HEK293 (cell line): ENCODE measurements around the gene RNF113B.

Experiments
- GLI2 ChIP-seq: fragments of 450-650 bp; formaldehyde crosslinking; IDR thresholded peaks from 2 replicates; pipeline ENCODE4; 2017; ENCODE audit warnings: missing biosample characterization, missing genetic modification characterization, low read depth, borderline replicate concordance
- GLIS2 ChIP-seq: fragments of 450-650 bp; formaldehyde crosslinking; IDR thresholded peaks from 2 replicates; pipeline ENCODE4 v1.5.1; 2016; ENCODE audit warnings: missing biosample characterization, missing genetic modification characterization
- HOXA7 ChIP-seq: sonication (generic); formaldehyde crosslinking; IDR thresholded peaks from 2 replicates; pipeline ENCODE4 v1.8.1; 2022; ENCODE audit warnings: missing genetic modification reagents, borderline replicate concordance
- IKZF3 ChIP-seq: fragments of 450-650 bp; IDR thresholded peaks from 2 replicates; pipeline ENCODE4 v1.5.0; 2018; ENCODE audit warnings: missing biosample characterization, mild to moderate bottlenecking, missing genetic modification characterization, moderate library complexity
- MYNN ChIP-seq: fragments of 450-650 bp; formaldehyde crosslinking; IDR thresholded peaks from 2 replicates; pipeline ENCODE4 v1.5.1; 2016; ENCODE audit warnings: missing biosample characterization, missing genetic modification characterization, borderline replicate concordance
- REPIN1 ChIP-seq: fragments of 450-650 bp; formaldehyde crosslinking; IDR thresholded peaks from 2 replicates; pipeline ENCODE4 v1.5.1; 2017; ENCODE audit warnings: missing biosample characterization, missing genetic modification characterization, low read depth
- SCRT1 ChIP-seq: fragments of 450-650 bp; formaldehyde crosslinking; IDR thresholded peaks from 2 replicates; pipeline ENCODE4 v1.5.1; 2016; ENCODE audit warnings: missing biosample characterization, missing genetic modification characterization, borderline replicate concordance
- ZBTB48 ChIP-seq: fragments of 450-650 bp; formaldehyde crosslinking; IDR thresholded peaks from 2 replicates; pipeline ENCODE4 v1.5.1; 2016; ENCODE audit warnings: missing biosample characterization, missing genetic modification characterization
- ZBTB8A ChIP-seq: fragments of 450-650 bp; formaldehyde crosslinking; IDR thresholded peaks from 2 replicates; pipeline ENCODE4 v1.5.1; 2016; ENCODE audit warnings: missing biosample characterization, missing genetic modification characterization
- ZEB2 ChIP-seq: fragments of 450-650 bp; formaldehyde crosslinking; IDR thresholded peaks from 2 replicates; pipeline ENCODE4 v1.5.1; 2016; ENCODE audit warnings: missing biosample characterization, missing genetic modification characterization
- ZNF16 ChIP-seq: fragments of 450-650 bp; formaldehyde crosslinking; IDR thresholded peaks from 2 replicates; pipeline ENCODE4 v1.5.1; 2016; ENCODE audit warnings: low read depth, missing biosample characterization, missing genetic modification characterization
- ZNF2 ChIP-seq: fragments of 450-650 bp; formaldehyde crosslinking; IDR thresholded peaks from 2 replicates; pipeline ENCODE4 v1.5.1; 2016; ENCODE audit warnings: missing biosample characterization, missing genetic modification characterization
- ZNF223 ChIP-seq: fragments of 450-650 bp; formaldehyde crosslinking; IDR thresholded peaks from 2 replicates; pipeline ENCODE4 v1.5.1; 2016; ENCODE audit warnings: missing biosample characterization, missing genetic modification characterization
- ZNF354C ChIP-seq: fragments of 450-650 bp; formaldehyde crosslinking; IDR thresholded peaks from 2 replicates; pipeline ENCODE4 v1.5.1; 2016; ENCODE audit warnings: missing biosample characterization, missing genetic modification characterization, low read depth, borderline replicate concordance
- ZNF501 ChIP-seq: fragments of 450-650 bp; formaldehyde crosslinking; IDR thresholded peaks from 2 replicates; pipeline ENCODE4 v1.5.1; 2016; ENCODE audit warnings: missing biosample characterization, missing genetic modification characterization
- ZNF514 ChIP-seq: fragments of 450-650 bp; formaldehyde crosslinking; IDR thresholded peaks from 2 replicates; pipeline ENCODE4 v1.5.1; 2016; ENCODE audit warnings: missing biosample characterization, missing genetic modification characterization
- ZNF530 ChIP-seq: fragments of 450-650 bp; formaldehyde crosslinking; IDR thresholded peaks from 2 replicates; pipeline ENCODE4 v1.5.1; 2016; ENCODE audit warnings: low read depth, missing biosample characterization, missing genetic modification characterization
- ZNF555 ChIP-seq: fragments of 450-650 bp; formaldehyde crosslinking; conservative IDR thresholded peaks from 2 replicates; pipeline ENCODE4 v1.5.1; 2017; ENCODE audit warnings: missing biosample characterization, mild to moderate bottlenecking, missing genetic modification characterization, inconsistent platforms
- ZNF561 ChIP-seq: fragments of 450-650 bp; IDR thresholded peaks from 2 replicates; pipeline ENCODE4 v1.5.1; 2018; ENCODE audit warnings: missing biosample characterization, missing genetic modification characterization, borderline replicate concordance
- ZNF660 ChIP-seq: fragments of 450-650 bp; IDR thresholded peaks from 2 replicates; pipeline ENCODE4 v1.5.1; 2018; ENCODE audit warnings: missing biosample characterization, mild to moderate bottlenecking, missing genetic modification characterization
- ZNF837 ChIP-seq: fragments of 450-650 bp; formaldehyde crosslinking; IDR thresholded peaks from 2 replicates; pipeline ENCODE4 v1.5.1; 2016; ENCODE audit warnings: missing biosample characterization, missing genetic modification characterization
- ZSCAN23 ChIP-seq: fragments of 450-650 bp; formaldehyde crosslinking; IDR thresholded peaks from 2 replicates; pipeline ENCODE4 v1.5.1; 2016; ENCODE audit warnings: missing biosample characterization, missing genetic modification characterization
- TF ChIP-seq, protein P1 (sequence below): fragments of 450-650 bp; formaldehyde crosslinking; IDR thresholded peaks from 2 replicates; pipeline ENCODE4 v1.5.1; 2016; ENCODE audit warnings: missing biosample characterization, missing genetic modification characterization
- TF ChIP-seq, protein P2 (sequence below): fragments of 450-650 bp; IDR thresholded peaks from 2 replicates; pipeline ENCODE4 v1.5.1; 2018; ENCODE audit warnings: missing biosample characterization, missing genetic modification characterization
- TF ChIP-seq, protein P3 (sequence below): fragments of 450-650 bp; formaldehyde crosslinking; optimal IDR thresholded peaks from 2 replicates; pipeline ENCODE3; 2016; ENCODE audit warnings: missing biosample characterization, mild to moderate bottlenecking, missing genetic modification characterization
- TF ChIP-seq, protein P4 (sequence below): fragments of 450-650 bp; formaldehyde crosslinking; IDR thresholded peaks from 2 replicates; pipeline ENCODE4 v1.5.1; 2017; ENCODE audit warnings: missing biosample characterization, mild to moderate bottlenecking, missing genetic modification characterization, moderate library complexity
- TF ChIP-seq, protein P5 (sequence below): fragments of 450-650 bp; formaldehyde crosslinking; IDR thresholded peaks from 2 replicates; pipeline ENCODE4 v1.5.1; 2016; ENCODE audit warnings: missing biosample characterization, missing genetic modification characterization
- TF ChIP-seq, protein P6 (sequence below): fragments of 450-650 bp; formaldehyde crosslinking; IDR thresholded peaks from 2 replicates; pipeline ENCODE4 v1.5.1; 2016; ENCODE audit warnings: missing biosample characterization, missing genetic modification characterization

RNF113B gene

DNA sequence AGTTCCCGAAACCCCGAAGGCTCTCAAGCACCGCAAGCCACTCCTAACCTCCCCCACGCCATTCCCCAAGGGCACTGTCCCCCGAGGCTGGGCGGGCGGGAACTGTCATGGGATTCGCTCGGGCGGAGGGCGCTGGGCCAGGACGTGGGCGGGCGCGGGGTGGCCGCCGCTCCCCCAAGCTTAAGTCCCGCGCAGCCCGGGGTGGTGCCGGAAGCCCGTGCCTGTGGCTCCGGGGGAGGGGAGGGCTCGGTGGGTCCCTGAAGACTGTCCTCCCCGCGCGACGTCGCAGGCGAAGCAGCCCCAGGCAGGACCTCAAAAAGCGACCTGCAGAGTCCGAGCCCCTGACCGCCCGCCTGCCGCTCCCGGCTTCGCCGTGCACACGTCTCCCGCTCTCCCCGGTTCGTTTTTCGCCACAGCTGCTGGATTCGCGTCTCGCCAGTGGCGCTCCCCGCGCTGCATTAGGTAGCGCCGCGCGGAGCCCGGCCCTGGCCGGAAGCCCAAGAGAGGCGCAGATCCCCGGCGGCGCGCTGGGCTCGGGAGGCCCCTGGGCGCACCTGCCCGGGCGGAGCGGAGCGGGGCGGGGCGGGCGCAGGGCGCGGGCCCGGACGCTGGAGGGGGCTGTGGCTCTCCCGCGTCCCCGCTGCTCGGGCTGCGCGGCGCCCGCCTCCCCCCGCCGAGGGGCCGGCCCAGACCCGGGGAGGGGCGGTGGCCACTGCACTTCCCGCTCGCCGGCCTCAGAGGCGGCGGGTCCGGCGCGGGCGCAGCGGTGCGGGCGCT is 34.5 kb downstream of the RNF113B start, which contains the start of gene FARP1 (continued):
- TF ChIP-seq, protein P1, sequence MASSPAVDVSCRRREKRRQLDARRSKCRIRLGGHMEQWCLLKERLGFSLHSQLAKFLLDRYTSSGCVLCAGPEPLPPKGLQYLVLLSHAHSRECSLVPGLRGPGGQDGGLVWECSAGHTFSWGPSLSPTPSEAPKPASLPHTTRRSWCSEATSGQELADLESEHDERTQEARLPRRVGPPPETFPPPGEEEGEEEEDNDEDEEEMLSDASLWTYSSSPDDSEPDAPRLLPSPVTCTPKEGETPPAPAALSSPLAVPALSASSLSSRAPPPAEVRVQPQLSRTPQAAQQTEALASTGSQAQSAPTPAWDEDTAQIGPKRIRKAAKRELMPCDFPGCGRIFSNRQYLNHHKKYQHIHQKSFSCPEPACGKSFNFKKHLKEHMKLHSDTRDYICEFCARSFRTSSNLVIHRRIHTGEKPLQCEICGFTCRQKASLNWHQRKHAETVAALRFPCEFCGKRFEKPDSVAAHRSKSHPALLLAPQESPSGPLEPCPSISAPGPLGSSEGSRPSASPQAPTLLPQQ (tag by site-specific recombination), result no peak
- TF ChIP-seq ZBTB8A (tag by site-specific recombination) (peak; percentile 96), GLI2 (tag by site-specific recombination) (no peak), ZBTB48 (tag by site-specific recombination) (peak; percentile 50; the same call in 1 of the 2 replicates), HOXA7 (CRISPR knock-in tag) (no peak), ZNF2 (tag by site-specific recombination) (0 out of 2 replicates have a peak, but pooled peaks have one; percentile 46), REPIN1 (no peak), ZEB2 (tag by site-specific recombination) (peak; percentile 77), ZNF501 (no peak), ZNF660 (tag by site-specific recombination) (peak; percentile 64; the same call in 1 of the 2 replicates), ZNF16 (tag by site-specific recombination) (no peak), ZNF555 (tag by site-specific recombination) (no peak), ZNF837 (no peak), ZSCAN23 (tag by site-specific recombination) (no peak), ZNF354C (no peak), GLIS2 (peak; percentile 61), ZNF561 (peak; percentile 78; the same call in 1 of the 2 replicates), SCRT1 (tag by site-specific recombination) (no peak), MYNN (no peak), ZNF530 (tag by site-specific recombination) (no peak), ZNF223 (no peak), ZNF514 (no peak), IKZF3 (no peak)
- TF ChIP-seq, protein P2, sequence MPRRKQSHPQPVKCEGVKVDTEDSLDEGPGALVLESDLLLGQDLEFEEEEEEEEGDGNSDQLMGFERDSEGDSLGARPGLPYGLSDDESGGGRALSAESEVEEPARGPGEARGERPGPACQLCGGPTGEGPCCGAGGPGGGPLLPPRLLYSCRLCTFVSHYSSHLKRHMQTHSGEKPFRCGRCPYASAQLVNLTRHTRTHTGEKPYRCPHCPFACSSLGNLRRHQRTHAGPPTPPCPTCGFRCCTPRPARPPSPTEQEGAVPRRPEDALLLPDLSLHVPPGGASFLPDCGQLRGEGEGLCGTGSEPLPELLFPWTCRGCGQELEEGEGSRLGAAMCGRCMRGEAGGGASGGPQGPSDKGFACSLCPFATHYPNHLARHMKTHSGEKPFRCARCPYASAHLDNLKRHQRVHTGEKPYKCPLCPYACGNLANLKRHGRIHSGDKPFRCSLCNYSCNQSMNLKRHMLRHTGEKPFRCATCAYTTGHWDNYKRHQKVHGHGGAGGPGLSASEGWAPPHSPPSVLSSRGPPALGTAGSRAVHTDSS (tag by site-specific recombination), result no peak
- TF ChIP-seq, protein P3, sequence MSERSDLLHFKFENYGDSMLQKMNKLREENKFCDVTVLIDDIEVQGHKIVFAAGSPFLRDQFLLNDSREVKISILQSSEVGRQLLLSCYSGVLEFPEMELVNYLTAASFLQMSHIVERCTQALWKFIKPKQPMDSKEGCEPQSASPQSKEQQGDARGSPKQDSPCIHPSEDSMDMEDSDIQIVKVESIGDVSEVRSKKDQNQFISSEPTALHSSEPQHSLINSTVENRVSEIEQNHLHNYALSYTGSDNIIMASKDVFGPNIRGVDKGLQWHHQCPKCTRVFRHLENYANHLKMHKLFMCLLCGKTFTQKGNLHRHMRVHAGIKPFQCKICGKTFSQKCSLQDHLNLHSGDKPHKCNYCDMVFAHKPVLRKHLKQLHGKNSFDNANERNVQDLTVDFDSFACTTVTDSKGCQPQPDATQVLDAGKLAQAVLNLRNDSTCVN (tag by site-specific recombination), result peak; percentile 73
- TF ChIP-seq, protein P4, sequence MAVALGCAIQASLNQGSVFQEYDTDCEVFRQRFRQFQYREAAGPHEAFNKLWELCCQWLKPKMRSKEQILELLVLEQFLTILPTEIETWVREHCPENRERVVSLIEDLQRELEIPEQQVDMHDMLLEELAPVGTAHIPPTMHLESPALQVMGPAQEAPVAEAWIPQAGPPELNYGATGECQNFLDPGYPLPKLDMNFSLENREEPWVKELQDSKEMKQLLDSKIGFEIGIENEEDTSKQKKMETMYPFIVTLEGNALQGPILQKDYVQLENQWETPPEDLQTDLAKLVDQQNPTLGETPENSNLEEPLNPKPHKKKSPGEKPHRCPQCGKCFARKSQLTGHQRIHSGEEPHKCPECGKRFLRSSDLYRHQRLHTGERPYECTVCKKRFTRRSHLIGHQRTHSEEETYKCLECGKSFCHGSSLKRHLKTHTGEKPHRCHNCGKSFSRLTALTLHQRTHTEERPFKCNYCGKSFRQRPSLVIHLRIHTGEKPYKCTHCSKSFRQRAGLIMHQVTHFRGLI (tag by site-specific recombination), result no peak
- TF ChIP-seq, protein P5, sequence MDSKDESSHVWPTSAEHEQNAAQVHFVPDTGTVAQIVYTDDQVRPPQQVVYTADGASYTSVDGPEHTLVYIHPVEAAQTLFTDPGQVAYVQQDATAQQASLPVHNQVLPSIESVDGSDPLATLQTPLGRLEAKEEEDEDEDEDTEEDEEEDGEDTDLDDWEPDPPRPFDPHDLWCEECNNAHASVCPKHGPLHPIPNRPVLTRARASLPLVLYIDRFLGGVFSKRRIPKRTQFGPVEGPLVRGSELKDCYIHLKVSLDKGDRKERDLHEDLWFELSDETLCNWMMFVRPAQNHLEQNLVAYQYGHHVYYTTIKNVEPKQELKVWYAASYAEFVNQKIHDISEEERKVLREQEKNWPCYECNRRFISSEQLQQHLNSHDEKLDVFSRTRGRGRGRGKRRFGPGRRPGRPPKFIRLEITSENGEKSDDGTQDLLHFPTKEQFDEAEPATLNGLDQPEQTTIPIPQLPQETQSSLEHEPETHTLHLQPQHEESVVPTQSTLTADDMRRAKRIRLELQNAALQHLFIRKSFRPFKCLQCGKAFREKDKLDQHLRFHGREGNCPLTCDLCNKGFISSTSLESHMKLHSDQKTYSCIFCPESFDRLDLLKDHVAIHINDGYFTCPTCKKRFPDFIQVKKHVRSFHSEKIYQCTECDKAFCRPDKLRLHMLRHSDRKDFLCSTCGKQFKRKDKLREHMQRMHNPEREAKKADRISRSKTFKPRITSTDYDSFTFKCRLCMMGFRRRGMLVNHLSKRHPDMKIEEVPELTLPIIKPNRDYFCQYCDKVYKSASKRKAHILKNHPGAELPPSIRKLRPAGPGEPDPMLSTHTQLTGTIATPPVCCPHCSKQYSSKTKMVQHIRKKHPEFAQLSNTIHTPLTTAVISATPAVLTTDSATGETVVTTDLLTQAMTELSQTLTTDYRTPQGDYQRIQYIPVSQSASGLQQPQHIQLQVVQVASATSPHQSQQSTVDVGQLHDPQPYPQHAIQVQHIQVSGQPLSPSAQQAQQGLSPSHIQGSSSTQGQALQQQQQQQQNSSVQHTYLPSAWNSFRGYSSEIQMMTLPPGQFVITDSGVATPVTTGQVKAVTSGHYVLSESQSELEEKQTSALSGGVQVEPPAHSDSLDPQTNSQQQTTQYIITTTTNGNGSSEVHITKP (tag by site-specific recombination), result peak; percentile 12; the same call in 1 of the 2 replicates
- TF ChIP-seq, protein P6, sequence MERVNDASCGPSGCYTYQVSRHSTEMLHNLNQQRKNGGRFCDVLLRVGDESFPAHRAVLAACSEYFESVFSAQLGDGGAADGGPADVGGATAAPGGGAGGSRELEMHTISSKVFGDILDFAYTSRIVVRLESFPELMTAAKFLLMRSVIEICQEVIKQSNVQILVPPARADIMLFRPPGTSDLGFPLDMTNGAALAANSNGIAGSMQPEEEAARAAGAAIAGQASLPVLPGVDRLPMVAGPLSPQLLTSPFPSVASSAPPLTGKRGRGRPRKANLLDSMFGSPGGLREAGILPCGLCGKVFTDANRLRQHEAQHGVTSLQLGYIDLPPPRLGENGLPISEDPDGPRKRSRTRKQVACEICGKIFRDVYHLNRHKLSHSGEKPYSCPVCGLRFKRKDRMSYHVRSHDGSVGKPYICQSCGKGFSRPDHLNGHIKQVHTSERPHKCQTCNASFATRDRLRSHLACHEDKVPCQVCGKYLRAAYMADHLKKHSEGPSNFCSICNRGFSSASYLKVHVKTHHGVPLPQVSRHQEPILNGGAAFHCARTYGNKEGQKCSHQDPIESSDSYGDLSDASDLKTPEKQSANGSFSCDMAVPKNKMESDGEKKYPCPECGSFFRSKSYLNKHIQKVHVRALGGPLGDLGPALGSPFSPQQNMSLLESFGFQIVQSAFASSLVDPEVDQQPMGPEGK, result no peak; the same call in 1 of the 2 replicates
